HG02759 (cell line): ENCODE measurements around the gene LRTM2.

Experiments used
- ATAC-seq: cut with Tn5 transposase; IDR thresholded peaks from one replicate; pipeline ENCODE4 v1.9.1; 2021; ENCODE audit warnings: mild to moderate bottlenecking, moderate library complexity; ENCODE audit not compliant: unreplicated experiment

Gene LRTM2

DNA sequence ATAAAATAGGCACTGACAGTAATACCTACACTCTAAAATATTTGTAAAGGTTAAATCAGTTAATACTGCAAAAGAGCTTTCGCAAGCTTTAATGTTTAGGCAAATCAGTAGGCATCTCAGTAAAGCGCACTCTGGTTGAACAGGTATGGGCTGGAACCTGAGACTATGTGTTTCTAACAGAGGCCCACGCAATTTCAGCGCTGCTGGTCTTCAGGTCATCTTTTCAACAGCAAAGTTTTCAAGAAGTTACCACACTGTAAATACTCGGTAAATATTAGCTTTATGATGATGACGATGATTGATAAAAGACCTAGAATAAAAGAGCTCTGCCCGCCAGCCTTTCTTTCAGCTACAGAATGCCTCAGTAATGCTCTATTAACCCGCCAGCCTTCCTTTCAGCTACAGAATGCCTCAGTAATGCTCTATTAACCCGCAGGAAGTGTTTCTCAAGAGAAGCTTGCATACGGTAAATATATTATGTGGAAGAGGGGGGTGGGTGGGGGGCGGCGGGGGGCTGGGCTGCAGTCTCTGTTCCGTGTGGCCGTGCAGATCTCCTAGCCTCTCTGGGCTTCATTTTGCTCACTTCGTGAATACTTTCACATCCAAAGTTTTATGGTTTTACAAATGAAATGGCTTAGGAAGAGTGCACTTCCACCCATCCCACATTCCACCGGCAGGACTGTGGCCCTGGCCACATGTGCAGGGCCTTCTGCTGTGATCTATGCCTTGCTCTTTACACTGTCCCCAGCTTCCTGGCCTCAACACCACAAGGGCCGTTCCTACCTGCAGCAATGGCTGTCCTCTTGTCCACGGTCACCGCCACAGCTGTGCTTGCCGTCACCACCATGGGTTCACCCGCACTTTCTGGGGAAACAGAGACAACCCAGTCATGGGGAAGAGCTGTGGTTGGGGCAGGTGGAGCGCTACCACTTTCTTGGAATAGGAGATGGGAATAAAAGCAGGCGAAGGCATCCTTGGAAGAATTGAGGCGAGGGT, 19.9 kb downstream of the LRTM2 start:
- ATAC-seq = no peak

DNA sequence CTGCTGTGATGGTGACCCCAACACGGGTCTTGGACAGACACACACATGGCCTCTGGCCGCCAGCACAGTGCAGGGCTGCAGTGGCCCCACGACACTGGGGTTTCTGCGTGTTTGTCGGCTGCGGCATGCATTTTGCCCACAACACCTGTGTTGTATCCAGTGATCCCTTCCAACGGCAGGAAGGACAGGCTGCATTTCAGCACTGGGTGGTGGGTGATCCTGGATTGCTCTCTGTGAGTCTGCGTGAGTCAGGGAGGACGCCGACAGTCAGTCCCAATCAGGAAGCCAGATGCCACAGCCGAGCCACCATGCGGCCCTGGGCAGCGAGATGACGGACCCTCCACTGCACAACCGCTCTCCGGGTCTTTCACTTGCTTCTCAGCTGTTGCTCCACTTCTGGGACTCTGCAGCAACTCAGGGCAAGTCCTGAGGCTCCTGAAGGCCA, 20.6 kb downstream of the LRTM2 start:
- ATAC-seq = no peak

DNA sequence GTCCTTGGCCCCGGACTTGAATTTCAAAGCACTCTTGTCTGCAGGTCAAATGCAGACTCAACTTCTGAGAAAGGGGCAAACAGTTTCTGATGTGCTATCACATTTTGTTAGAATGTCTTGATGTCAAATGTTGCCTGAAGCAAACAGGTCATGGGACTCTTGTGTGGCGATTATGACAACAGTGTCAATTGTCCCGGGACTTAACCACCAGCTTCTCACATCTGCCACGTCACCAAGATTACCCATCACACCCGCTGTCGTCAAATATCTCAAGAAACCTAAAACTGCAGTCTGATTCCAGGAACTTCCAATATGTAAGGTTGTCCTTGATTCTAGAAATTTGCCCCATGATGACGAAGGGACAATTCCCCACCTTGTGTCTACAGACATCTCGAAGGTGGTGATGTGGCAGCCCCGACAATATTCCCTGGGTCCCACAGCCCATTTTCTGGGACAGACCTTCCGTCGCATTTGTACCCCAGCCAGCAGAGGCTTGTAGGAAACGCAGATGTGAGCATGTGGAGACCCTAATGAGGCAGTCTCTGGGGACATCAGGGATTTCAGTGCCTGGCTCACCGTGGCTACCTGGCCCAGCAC, 21.3 kb downstream of the LRTM2 start:
- ATAC-seq = no peak

DNA sequence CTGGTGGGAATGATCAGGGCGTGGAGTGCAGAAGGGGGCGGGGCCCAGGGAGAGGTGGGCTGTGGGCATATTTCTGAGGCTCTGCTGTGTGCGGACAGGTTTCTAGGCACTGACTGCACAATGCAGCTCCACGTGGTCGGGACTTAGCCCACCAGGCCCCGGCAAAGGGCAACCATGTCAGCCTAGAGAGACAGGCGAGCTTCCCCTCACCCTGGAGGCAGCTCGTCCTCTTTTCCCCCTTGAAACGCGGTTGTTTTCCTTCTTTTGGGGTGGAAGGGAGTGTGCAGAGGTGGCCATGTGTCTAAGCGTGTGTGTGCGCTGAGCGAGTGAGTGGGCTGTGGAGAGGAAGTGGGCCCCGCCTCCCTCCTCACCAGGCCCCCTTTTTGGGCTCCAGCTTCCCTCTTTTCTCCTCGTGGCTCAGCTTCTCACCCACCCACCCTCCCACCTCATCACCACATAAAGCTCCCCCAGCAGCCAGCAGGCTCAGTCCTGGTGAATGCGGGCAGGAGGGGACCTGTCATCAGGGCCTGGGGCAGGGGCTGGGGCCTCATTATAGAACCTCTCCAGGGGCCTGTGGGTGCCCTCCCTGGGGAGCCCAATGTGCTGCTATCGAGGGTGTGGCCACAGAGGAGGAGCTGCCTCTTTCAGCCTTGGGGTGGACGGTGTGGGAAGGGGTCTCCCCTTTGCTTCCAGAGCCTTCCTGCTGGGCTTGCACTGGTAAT, 22.0 kb downstream of the LRTM2 start:
- no peak for ATAC-seq

DNA sequence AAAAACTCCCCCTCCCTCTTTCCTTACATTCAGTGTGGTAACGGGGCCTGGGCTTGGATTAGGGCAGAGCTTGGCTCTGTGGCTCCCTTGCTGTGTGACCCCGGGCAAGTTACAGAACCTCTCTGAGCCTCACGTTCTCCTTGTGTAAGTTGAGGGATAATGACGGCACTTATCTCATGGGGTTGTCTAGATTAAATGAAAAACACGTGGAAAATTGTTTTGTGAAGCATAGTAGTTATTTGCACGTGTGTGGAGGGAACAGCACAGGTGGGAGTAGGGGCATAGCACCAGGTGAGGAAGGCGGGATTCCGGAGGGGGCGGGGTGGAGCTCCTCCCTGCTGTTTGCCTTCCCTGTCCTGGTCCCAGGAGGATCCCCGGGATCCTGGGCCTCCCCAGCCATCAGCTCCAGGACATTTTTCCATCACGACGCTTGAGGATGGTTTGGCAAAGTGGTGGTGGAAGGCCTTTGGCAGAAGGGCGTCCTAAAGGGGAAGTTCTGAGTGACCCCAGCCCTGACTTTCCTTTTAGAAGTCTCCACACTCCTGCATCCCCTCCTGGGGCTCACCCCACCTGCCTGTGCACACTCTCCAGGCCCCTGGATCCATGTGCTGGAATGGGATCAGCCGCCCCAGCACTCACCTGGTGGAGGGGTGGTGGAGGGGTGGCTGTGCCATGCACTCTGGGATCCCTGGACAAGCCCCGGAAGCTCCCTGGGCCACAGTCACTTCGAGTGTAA, 22.7 kb downstream of the LRTM2 start:
- ATAC-seq = no peak

DNA sequence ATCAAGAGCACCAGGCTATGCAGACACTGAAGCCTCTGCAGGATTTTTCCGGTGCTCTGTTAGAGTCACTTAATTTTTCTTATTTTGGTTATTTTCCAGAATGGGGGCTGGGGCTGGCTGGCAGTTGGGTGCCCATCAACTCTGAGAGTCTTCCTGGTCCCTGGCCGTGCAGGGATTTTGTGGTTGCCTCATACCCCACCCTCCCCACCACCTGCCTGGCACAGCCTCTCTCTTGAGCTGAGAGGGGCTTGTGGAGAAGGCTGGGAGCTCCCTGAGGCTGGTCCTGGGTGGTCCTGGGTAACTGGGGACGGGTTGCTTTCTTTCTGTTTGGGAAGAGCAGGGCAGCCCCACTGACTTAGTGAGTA, 23.3 kb downstream of the LRTM2 start:
- no peak for ATAC-seq

DNA sequence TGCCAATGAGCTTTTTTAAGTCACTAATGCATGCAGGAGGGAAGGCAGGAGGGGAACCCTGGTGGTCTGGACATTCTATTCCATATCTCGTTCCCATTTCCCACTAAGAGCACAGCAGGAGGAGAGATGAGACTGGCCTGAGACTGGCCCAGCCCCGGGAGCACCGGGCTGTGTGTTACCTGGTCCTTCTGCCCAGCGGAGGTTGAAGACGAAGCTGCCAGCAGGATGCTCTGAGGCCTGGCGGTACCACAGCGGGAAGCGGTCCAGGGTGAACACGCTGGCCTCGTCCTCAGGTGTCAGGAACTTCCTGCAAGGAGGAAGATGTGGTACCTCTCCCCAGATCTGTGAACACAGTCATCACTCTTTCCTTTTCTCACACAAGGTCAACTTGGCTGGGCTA, 23.9 kb downstream of the LRTM2 start:
- ATAC-seq = no peak

DNA sequence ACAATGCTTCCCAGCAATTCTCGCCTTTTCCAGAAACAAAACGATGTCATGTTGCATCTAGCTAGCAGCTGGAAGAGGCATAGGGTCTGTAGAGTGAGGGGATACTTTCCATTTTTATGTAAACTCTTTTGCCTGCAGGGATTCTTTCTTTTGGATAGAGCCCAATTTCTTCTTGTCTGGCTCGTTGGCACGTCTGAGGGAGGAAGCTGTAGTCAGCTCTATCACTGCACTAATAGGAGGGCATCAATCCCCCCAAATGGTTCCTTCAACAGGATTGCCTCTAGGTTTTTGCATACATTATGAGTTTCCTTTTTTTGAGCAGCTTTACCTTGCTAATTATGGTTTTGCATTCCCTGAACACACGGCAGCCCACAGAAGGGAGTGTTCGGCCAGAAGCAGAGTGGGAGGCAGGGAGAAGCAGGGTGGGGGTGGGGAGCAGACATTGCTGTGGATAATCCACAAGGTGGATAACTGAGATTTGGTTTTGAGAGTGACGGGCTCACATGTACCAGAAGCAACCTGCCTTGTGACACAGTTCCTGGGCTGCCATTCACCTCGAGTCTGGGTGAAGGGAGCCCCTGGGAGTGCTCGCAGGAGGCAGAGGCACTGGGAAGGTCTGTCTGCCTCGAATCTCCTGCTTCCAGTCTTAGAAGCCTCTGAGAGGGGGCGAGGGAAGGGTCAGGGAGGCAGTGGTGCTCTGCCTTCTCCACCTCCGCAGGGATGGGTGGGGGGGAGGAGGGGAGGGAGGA, 24.5 kb downstream of the LRTM2 start:
- no peak for ATAC-seq

DNA sequence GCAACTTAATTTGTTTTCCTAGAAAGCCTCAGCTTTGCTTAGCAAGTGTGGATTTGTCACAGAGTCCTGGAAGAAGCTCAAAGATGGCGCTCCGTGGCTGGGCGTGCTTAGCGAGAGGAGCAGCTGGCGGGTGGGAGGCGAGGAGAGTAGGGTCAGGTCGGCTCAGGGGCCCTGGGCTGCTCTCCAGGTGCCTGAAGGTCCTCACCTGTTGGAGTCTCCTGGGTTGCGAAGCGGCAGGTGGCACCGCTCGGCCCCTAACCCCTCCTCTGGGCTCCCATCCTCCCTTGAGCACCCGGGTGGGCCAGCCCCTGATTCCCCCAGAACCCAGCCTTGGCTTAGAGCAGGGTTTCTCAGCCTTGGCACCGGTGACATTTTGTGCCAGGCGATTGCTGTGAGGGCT, 25.1 kb downstream of the LRTM2 start:
- no peak for ATAC-seq

DNA sequence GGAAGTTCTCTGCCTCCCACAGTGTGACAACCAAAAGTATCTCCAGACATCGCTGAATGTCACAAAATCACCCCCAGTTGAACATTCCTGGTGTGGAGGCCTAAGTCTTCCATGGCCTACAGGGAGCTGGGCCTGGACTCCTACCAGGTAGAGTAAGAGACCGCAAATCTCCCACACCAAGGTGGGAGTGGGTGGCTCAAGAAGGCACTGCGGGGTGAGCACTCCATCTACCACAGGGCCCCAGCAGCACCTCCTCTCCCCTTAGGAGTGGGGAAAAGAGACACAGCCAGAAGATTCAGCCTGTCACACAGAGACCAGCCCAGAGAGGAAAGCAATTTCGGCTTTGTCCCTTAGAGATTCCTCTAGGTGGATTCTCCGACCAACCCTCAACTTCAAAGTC, 25.5 kb downstream of the LRTM2 start:
- no peak for ATAC-seq

DNA sequence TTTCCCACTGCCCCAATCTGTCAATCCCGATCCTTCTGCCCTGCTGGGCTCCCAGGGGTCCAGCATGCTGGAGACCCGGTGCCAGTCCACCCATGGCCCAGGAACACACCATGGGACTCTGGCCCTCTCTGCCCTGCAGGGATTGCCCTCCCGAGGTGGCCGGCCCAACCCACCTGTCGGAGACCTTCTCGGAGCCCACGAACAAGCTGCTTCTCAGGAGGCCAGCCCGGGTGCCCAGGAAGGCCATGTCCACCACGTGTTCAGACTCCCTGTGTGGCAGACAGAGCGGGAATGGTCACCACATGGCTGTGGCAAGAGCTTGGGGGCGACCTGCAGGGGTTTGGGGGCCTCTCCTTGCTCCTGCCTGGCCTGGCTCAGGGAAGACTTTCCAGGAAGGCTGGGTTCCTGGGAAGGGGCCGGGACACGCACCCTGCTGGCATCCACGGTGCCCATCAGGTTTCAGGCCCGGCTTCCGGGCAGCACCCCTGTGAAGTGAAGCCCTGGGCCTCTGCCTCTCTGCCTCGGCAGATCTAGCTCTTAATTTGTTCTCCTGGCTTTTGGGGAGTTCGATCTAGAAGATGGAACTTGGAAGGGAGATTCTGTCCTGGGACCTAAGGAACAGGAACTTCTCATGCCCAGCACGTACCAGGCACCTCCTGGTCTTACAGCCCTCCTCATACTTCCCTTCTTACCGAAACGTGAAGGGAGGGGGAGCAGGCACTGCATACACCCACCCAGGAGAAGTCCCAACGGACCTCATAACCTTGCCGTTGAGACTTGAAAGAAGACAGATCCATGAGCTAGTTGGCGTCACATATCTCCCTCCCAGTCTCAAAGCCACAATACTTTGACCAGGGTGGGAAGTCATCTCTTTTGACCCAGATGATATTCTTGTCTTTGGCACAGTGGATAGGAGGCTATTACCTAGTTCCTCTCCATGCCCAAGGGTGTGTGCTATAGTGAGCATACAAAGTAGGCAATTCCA, 26.3 kb downstream of the LRTM2 start:
- ATAC-seq = no peak

DNA sequence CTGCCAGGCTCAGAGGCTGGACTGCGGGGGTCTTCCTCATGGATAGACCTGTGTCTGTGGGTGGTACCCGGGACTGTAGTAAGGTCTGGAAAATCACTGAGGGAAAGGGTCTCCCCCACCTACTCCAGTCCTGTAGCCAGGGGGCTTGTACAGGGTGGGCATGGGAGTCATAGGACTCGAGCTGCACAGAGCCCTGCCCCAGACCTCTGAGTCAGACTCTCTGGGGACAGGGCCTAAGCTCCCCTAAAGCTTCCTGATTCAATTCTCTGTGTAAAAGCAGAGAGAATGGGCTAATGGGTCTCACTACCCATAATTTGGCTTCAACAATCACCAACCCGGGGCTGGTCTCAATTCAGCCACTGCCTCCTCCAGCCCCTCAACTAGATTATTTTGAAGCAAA, 27.0 kb downstream of the LRTM2 start:
- no peak for ATAC-seq

DNA sequence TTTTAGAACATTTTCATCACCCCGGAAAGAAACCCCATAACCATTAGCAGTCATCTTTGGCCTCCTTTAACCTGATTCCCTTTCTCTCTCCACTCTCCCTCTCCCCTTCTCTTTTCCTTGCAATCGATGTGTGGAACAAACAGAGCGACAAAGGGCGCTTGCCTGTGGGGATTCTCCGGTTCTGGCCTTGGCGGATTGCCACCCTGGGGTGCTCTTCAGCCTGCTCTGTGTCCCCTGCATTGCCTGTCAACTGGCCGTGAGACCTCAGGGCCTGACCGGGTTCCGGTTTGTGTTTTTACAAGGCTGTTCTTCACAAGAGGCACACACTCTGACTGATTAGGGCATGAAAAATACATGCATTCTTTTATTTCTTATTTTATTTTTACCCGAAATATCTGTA, 27.8 kb downstream of the LRTM2 start:
- no peak for ATAC-seq

DNA sequence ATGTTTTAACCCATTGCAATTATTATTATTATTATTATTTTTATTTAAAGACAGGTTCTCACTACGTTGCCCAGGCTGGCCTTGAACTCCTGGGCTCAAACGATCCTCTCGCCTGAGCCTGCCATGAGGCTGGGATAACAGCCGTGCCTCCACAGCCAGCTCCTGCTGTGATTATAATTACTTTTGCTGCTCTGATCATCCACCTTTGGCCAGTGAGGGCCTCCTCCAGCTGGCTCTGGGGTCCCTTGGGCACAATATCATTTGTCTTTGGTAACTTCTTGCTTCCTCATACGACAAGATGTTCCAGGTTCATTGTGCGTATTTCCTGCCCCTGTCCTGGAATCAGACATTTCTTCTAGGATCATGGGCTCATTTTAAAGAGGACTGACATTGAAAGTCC, 28.4 kb downstream of the LRTM2 start:
- ATAC-seq = no peak

DNA sequence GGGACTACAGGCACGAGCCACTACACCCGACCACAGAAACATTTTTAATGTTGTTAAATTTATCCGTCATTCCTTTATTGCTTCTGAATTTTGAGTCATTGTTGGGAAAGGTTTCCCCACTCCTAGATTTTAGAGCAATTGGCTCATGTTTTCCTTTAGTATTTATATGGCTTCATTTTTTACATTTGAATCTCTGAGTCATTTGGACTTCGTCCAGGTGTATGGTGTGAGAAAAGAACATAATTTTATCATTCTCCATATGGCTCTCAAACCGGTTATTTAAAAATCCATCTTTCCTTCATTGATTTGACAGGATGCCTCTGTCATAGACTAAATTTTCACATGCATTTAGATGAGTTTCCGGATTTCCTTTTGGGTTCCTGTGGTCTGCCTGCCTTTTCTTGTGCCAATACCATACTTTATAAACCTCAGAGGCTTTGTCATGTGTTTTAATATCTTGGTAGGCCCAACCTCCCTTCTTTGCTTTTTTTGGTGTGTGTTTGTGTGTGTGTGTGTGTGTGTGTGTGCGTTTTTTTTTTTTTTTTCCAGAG, 30.9 kb downstream of the LRTM2 start:
- ATAC-seq = no peak

DNA sequence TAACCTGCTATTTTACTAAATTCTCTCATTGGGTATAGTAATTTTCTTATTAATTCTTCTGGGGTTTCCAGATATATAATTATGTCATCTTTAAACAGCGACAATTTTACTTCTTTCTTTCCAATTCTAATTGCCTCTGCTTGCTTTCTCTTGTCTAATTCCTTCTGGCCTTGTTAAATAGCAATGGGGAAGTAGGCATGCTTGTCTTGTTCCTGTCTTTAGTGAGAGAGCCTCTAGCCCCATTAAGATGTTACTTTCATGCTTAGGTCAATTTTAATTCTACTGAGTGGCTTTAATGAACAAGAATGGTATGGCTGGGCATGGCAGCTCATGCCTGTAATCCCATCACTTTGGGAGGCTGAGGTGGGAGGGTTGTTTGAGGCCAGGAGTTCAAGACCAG, 31.7 kb downstream of the LRTM2 start:
- no peak for ATAC-seq

DNA sequence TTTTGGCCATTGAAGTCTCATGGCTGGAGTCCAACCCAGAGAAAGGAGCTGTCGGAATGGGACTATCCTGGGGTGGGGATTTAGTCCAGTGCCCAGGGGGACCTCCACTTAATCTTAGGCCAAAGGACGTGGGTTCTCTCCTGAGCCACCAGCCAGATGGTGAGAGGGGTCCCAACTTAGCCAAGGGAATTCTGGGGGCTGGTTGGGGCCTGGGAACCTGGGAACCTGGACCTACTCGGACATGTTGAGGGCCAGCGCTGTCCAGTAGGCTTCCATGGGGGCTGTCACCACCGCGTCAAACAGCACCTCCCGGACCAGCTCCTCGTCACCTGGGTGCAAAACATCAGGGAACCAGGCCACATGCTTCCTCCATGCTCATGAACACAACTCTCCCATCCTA, 33.4 kb downstream of the LRTM2 start:
- ATAC-seq = no peak

DNA sequence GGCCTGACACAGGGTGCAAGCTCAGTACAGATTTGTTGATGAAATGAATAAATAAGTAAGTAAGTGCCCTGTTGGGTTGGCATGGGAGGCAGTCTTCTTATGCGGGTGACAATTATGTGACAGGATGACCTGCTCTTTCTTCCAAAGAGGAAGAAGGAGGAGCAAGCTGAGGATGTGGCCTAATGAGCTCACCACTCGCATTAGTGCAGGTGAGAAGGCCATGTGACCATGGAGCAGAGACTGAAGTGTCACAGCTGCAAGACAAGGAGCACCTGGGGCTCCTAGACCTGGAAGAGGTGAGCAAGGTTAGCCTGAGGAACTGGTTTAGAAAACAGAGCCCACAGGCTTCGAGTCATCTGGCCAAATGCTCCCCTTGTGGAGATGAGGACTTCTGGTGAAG, 34.9 kb downstream of the LRTM2 start:
- ATAC-seq = no peak

DNA sequence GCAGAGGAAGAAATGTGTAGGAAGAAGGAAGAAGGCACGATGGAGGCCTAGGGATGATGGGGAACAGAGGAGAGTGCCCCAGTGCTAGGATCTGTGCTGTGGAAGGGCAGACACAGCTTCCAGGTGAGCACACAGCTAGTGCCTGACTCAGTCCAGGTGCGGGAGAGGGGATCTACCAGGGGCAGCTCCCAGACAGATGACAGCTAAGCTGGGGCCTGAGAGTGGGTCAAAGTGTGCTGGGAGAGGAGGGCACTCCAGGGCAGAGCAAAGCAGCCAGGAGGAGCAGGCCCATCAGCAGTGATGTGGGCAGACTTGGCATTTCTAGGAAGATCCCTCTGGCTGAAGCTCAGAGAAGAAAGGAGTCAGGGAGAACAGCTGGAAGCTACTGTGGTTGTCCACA, 36.7 kb downstream of the LRTM2 start:
- no peak for ATAC-seq
